DMS79 (cell line): ENCODE measurements around the gene PGM1.

Experiments used
- DNase-seq: peaks from one replicate; lab custom pipeline; 2025; lab: John Stamatoyannopoulos, UW

PGM1 gene

DNA sequence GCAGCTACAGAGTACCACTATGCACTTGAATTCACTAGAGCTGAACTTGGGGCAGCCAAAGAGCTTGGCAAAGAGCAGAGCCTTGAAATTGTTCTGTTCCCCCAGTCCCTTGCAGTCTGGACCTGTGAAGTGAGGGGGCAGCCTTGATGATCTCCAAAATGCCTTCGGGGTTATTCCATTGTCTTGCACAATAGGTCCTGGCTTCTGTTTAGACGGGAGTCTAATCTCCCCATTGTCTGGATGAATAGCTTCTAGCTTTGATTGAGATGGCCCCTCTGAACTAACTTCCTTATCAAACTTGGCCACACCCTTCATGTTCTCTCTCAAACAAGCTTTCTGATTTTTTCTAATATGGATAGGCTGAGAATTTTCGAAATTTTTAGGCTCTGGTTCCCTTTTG lies 72.6 kb downstream of the PGM1 start:
- DNase-seq = no peak

DNA sequence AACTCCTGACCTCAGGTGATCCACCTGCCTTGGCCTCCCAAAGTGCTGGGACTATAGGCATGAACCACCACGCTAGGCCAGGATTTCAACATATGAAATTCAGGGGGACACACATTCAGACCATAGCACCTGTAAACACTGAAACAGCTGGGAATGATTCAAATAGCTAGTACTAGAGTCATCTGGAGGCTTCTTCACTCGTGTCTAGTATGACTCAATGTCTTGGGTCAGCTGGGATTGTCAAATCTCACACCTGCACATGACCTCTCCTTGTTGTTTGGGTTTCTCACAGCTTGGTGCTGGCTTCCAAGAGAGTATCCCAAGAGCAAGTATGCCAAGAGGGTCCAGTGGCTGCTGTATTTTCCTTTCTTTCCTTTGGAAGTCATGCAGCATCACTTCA lies 75.1 kb downstream of the PGM1 start:
- no peak for DNase-seq

DNA sequence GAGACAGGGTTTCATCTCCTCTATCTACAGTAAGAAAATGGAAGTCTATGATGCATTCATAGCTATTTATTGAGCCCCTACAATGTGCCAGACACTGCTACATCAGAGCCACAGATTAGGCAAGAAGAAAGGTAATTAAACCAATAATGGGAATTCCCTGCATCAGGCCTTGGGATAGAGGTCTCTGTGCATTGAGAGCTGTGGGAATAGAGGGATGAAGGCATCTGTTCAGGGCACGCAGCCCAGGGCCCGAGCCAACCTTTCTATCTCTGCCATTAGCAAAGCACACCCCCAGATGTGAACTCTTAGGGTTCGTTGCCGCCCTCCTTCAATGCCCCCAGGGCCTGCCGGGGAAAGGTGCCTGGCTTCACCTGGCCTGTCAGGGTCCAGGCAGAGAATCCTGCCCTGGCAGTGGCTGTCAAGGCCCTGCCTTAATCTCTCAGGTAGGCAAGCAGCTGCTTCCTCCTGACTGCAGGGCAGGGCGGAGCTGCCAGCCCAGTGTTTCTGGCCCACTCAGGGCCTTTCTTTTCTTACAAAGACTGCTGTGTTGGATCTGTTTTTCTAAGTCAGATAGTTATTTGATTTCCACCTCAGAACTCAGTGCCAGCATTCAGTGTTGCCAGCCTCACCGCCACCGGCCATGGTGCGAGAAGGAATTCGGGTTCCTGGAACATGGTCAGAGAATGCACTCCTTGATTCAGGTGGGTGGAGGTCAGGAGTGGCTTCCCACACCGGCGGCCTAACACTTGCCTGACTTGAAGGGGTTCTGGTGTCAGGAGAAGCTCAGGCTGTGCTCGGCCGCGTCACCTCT lies 76.1 kb downstream of the PGM1 start:
- DNase-seq = no peak

DNA sequence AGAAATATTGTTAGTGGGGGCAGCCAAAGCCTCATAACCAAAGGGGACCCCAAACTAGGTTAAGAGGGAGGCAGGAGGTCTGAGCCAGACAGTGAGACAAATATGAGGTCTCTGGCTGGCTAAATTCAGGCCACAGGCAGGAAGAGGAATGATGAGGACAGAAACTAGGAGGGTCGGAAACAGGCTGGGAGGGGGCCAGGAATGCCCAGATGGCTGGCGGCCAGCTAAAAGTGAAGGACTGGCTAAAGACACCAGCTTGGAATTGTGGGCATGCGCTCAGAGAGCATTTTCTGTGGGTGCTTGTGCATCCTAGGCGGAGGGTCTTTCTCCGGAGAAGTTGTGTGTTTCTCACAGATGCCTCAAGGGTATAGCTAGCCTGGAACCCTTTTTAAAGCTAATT lies 77.0 kb downstream of the PGM1 start:
- no peak for DNase-seq

DNA sequence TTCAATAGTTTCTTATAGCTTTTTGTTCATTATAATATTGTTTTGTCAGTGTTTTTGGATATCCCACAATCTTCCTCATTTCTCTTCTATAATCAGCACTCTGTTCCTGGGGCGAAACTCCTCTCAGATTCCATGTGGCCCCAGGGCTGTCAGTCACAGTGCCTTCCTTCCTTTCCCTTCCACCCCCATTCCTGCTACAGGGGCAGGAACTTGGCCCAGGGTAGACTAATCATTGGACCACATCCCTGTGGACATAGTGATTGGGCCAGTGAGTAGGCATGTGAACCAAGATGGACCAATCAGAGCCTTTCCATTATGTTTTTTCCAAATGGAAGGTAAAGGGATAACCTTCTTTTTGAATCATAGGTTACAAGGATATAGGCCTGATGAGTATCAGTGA lies 78.3 kb downstream of the PGM1 start:
- no peak for DNase-seq

DNA sequence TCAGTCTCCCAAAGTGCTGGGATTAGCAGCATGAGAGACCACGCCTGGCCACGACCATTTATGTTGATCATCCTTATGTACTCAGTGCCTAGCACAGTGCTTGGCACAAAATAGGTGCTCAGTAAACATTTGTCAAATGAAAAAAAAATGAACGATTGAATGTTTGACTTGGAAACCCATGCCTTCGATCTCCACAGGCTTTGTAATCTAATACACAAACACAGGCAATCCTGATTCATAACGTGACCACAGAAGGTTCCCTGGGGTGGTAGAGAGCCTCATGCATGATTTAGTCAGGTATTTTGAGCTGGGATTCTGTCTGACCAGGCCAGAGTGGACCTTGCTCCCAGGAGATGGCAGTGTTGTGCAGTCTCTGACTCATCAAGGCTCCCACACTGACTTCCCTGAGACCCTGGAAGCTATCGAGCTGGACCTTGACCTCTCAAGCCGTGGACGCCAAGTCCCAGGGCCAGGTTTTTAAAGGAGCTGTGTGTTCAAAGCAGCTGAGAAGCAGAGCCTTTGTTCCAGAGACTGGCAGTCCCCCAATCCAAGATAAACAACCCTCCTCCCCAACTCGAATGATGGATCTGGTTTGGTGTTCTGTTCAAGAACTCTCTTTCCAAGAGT lies 81.1 kb downstream of the PGM1 start:
- DNase-seq = no peak

DNA sequence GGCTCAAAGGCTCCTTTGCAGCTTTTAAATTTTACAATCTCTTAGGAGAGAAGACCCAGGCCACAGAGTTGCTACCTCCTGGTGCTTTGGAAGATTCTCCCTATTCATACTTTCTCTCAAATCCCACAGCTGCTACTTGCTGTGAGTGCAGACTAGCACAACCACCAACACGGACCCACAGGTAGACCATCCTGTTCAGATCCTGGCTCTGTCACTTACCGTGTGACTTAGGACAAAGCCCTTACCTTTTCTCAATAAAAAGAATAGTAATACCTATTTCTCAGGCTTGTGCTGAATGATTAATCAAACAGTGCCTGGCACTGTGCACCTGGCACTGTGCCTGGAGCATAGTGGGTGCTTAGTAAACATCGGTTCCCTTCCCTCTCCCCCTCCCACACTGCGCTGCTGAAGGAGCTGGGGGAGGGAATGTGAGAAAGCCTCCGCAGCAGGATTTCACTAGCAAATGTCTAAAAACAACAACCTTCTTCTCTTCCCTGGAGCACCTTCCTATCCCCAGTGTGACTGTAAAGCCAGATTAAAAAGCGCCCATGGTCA lies 81.7 kb downstream of the PGM1 start:
- no peak for DNase-seq

DNA sequence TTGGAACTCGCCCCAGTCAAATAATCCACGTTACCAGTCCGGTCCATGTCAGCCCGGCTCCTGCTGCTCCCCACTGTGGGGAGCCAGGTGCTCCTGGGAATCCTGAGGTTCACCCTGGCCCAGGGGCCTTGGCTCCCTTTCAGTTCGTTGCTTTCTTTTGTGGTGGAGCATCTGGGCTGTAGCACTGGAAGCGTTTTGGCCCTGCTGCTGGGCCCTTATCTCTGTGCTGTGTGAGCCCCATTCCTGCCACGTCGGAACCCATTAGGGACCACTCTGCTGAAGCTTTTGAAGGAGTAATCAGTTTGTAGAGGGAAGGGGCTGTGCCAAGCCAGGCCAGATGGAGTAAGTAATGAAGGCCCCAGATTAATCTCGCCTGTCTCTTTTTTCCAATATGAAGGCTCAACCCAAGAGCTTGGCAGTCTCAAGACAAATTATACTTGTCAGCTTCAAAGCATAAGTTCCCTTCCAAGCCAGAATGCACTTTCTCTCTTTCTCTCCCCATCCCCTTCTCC lies 82.3 kb downstream of the PGM1 start:
- no peak for DNase-seq

DNA sequence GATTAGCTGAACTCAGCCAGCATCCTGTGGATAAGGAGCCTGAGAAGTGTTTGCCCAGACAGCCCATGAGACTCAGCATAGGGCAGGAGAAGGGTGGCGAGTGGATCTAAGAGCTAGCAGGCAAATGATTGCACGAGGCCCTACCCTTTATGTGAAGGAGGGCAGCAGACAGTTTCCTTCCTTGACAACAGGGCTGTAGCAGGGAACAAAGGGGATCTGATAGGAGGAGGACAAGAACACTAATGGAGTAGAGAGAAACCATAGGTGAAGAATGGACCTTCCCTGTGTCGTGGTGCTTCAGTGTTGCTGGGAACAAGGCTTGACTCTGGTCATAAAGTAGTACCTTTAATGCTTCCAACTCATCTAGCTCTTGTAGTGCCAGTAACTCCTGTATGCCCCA lies 84.3 kb downstream of the PGM1 start:
- DNase-seq = no peak

DNA sequence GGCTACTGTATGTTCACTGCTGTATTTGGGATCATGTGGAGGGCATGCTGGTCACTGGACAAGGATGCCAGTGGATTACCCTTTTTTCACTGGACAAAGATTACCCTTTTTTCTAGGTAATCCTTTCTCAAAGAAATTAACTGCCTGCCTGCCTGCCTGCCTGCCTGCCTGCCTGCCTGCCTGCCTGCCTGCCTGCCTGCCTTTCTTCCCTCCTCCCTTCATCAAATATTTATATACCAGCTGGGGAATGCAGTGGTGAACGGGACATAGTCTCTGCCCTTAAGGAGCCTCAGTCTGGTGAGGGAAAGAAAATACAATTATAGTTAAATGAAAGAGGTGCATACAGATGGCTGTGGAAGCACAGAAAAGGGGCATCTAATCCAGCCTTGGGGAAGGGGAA lies 85.0 kb downstream of the PGM1 start:
- no peak for DNase-seq

DNA sequence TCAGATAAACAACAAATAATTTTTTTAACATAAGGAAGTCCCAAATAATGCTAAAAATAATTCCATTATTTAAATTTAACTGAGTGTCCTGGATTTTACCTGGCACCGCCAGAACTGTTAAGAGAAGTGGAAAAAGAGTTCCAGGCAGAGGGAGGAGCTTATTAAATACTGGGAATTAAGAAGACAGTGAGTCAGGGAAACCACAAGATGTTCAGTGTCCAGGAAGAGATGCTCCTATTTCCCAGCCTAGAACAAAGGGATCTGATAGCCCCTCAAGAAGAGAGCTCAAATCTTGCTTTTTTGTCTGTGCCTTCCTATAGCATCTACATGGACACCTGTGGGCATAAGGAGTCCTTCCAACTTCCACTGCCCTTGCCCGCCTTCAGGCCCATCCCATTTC lies 85.9 kb downstream of the PGM1 start:
- no peak for DNase-seq

DNA sequence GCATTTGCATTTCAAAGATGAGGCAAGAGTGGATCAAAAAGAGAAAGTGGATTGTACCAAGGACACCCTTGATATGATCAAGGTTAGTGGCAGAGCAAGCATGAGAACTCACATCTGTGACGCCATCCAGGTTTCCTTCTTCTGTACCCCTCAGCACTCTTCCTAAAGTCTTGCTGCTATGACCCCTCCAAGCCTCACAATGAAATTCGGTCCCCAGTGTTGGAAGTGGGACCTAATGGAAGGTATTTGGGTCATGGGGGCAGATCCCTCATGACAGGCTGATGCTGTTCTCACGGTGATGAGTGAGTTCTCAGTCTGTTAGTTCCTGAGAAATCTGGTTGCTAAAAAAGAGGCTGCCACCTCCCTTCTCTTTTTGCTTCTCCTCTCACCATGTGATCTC lies 86.4 kb downstream of the PGM1 start:
- no peak for DNase-seq

DNA sequence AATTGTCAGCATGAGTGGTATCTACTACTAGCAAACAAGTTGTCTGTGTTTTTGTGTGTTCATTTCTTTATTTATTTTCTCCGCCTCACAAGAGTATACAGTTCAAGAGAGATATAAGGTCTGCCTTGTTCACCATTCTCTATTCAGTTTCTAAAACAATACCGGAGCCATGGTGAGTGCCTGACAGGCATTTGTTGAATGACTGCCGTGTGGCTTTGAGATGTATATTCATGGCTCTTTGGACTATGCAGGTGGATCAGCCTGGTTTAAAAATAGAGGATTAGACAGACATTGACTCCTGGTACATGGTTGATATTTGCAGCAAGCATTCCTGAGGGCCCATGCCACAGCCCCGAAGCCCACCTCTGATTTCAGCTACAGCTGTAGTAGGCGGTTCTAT lies 89.7 kb downstream of the PGM1 start:
- no peak for DNase-seq

DNA sequence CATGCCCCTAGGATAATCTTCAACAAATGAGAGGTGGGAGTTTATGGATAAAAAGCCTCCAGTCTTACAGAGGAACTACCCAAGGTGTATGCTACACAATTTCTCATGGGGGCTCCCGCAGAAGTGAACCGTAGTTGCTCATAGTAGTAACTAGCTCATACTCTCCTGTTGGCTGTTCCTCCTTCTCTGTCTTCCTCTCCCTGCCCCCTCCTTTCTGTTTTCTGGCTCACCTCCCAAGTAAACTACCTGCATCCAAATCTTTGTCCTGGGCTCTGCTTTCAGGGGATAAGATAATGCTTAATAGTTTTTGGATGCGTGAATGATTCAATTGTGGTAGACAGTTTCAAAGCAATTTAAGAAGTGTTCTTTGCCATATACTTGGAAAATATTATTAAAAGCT lies 90.5 kb downstream of the PGM1 start:
- no peak for DNase-seq

DNA sequence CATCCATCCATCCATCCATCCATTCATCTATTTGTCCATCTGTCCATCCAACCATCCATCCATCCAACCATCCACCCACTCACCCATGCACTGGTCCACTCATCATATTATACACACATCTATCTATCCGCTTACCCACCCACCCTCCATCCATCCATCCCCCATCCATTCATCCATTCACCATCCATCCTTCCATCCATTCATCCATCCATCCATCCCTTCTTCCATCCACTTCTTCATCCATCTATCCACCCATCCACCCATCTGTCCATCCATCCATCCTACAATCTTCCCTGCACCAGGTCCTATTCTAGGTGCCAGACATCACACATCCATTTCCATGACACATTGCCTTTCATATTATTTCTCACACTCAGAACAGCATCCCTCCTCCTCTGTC lies 93.5 kb downstream of the PGM1 start:
- DNase-seq = no peak

DNA sequence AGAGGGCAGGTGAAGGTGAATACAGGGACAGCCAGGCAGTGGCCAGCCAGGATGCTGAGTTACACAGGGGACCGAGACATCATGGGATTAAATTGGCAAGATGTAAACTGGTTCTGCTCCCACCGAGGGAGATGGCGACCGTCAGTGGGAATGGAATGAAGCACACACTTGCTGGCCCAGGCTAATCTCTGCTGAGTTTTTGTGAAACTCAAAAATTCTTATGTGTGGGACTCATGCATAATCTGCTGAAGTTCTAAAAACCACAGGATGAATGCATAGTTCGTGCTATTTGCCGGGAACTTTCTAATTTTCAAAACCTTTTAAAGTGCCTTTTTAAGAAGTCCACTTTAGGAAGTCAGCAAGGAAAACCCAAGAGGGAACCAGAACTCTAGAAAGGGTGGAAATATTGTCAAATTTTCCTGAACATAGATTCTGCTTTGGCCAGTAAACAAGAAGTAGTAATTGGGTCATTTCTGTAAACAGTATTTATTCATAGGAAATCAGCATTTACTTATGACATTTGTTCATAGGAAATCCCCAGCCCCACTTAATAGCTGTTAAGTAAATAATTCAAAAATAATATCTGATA lies 95.2 kb downstream of the PGM1 start:
- no peak for DNase-seq

DNA sequence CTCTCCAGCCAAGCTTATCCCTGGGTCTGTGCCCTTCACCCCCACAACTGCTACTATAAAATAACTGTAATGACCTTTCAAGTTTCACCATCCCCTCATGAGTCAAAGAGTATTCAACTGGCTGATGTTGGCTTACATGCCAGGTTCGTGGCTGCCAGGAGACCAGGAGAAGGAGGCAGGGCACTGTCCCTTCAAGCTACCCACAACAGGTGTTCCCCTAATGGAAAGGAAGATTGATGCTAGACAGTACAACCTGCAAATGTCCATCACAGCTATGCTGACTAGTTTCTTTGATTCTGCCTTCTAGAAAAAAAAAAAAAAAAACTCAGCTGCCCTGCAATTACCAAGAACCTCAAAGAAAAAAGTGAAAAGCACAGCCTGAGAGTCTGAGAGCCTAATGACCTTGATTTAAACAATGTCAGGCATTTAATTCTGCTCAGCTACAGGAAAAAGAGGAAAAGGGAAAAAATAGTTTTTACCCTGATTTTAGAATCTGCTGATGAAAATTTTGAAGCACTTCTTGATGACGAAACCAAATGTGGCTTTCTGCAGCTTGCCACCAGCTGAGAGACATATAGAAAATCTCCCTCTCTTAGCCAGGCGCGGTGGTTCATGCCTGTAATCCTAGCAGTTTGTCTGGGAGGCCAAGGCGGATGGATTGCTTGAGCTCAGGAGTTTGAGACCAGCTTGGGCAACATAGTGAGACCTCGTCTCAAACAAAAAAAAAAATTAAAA lies 97.9 kb downstream of the PGM1 start:
- DNase-seq = no peak

DNA sequence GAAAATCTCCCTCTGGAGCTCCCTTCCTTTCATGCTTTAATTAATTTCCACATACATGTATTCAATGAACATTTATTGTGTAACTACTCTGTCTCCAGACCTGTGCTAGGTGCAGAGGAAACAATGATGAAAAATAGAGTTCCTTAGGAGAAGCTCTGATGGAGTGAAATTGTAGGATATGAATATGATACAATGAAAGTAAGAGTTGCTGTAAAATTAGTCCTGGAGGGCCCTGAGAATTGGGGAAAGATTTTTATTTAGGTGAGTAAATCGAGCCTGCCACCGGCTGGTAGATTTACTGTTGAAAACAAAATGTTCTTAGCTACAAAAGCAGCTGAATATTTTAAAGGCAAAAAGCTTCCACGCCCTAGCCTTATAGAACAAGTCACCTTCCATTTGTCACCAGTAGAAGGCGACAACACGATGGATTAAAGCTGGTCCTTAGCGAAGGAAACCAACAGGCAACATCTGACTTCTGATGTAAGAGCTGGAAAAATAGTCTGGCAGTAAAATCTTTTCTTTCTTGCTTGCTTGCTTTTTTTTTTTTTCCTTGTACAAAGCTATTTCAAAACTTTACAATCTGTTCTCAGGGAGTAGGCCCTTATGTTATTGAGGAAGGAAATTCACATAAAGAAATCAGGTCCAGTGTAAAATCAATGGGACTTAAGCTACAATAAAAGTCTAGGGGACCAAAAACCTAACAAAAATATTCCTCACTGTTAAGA lies 98.7 kb downstream of the PGM1 start:
- peak; percentile 9 for DNase-seq

DNA sequence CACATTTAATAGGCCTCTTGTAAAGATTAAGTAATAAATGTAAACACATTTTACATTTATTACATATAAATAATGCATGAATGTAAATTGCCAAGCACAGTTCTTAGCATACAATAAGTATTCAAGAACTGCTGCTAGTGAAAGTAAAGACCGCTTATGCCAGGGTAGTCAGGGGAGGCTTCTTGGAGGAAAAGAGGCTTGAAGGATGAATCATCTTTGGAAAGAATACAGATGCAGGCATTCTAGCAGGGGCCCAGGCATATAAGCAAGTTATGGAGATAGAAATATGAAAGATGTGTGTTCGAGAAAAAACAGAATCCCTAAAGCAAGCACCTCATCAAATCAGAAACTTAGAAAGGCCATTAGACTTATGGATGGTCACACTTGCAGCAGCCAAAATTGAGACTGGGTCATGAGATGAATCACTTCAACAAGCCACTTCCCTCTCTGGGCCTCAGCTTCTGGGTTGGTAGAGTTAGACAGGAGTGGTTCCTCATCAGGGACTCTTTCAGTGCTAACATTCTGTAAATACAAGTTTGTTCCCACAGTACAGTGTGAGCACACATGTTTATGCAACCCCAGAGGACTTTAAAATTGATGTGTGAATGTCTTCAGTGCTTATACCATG lies 100.8 kb downstream of the PGM1 start:
- DNase-seq = no peak

DNA sequence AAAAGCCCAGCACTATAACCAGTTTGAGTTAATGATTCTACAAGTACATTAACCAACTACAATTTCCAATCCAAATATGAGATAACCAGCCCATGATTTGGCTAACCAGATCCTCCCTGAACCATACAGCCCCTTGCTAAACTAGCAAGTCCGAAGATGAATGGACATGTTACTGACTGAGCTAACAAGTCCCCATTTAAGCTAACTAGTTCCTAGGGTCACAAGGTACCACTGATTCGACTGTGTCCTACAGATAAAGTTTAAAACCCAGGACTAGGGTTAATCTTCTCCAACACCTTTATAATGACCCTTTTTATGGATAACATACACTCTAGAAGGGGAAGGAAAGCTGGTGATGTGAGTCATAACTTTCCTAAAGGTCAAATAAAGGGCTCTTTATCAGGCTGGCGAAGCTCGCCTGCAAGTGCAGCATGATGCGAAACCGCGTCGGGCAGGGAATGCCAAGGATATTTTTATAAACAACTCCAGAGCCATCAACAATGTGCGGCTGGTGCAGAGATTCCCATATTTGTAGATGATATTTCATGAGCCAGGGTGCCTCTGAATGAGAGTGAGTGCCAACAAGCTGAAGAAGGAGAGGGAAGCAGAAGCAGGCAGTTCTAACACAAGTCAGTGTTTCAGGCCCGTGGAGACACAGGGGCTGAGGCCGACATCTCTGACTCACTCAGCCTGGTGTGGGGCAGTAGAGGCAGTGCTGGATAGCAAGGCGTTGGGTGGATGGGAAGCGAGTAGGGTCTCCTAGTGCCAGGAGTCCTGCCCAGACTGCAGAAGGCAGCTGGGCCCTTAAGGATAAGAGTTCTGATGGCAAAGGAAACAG lies 105.0 kb downstream of the PGM1 start:
- no peak for DNase-seq
